Measurements from ENCODE around the gene TNP2.
A peak's percentile ranks its signal among the peaks of the same experiment; 100 is the strongest.

Gene TNP2

GRCh38 chr16:11231367-11231970 is 37.7 kb downstream of the TNP2 start:
- no peak overlapping the region for H3K9ac ChIP-seq
- no peak for TF ChIP-seq CTCF (conservative IDR thresholded peaks at IDR 0.05; ENCODE audit: low read depth, low read length)
- H3K27ac ChIP-seq = no peak overlapping the region
- H3K4me2 ChIP-seq = no peak overlapping the region
- no peak overlapping the region for H3K4me3 ChIP-seq (IDR thresholded peaks at IDR 0.05; ENCODE audit: insufficient read depth, low read depth, low read length)
- H3K4me1 ChIP-seq (ENCODE audit: low read depth, poor library complexity, severe bottlenecking) = peaks cover 6% of the 10 kb centered on the region
- H2AFZ ChIP-seq (ENCODE audit: low read depth) = no peak overlapping the region
- no peaks in the 10 kb centered on the region for H3K36me3 ChIP-seq (ENCODE audit: insufficient read depth)
- no peaks in the 10 kb centered on the region for H3K79me2 ChIP-seq (ENCODE audit: insufficient read depth, low read depth)
- no peaks in the 10 kb centered on the region for H4K20me1 ChIP-seq (ENCODE audit: insufficient read depth)
- no peaks in the 10 kb centered on the region for H3K27me3 ChIP-seq (ENCODE audit: insufficient read depth, low read depth)

- Histone ChIP-seq H3K4me3 (IDR thresholded peaks at IDR 0.05; ENCODE audit: insufficient read depth, low read depth, low read length) (no peak overlapping the region), H3K9ac (no peak overlapping the region), H3K27me3 (ENCODE audit: insufficient read depth, low read depth) (no peaks in the 10 kb centered on the region; the same call in 1 of the 2 replicates), H4K20me1 (ENCODE audit: insufficient read depth) (no peaks in the 10 kb centered on the region), H2AFZ (ENCODE audit: low read depth) (no peak overlapping the region), H3K27ac (no peak overlapping the region), H3K4me2 (no peak overlapping the region), H3K4me1 (ENCODE audit: low read depth, poor library complexity, severe bottlenecking) (peaks cover 18% of the 10 kb centered on the region), H3K36me3 (ENCODE audit: insufficient read depth) (no peaks in the 10 kb centered on the region), H3K79me2 (ENCODE audit: insufficient read depth, low read depth) (no peaks in the 10 kb centered on the region)
- TF ChIP-seq CTCF (conservative IDR thresholded peaks at IDR 0.05; ENCODE audit: low read depth, low read length) = no peak
Measured at GRCh38 chr16:11229906-11230305, 39.2 kb downstream of the TNP2 start.

GRCh38 chr16:11229432-11229831 is 39.7 kb downstream of the TNP2 start:
- Histone ChIP-seq H3K4me1 (ENCODE audit: low read depth, poor library complexity, severe bottlenecking) (peaks cover 22% of the 10 kb centered on the region), H3K9ac (no peak overlapping the region), H3K79me2 (ENCODE audit: insufficient read depth, low read depth) (no peaks in the 10 kb centered on the region), H3K4me2 (no peak overlapping the region), H3K27me3 (ENCODE audit: insufficient read depth, low read depth) (no peaks in the 10 kb centered on the region; the same call in 1 of the 2 replicates), H3K27ac (no peak overlapping the region), H4K20me1 (ENCODE audit: insufficient read depth) (no peaks in the 10 kb centered on the region), H3K4me3 (IDR thresholded peaks at IDR 0.05; ENCODE audit: insufficient read depth, low read depth, low read length) (no peak overlapping the region), H2AFZ (ENCODE audit: low read depth) (no peak overlapping the region), H3K36me3 (ENCODE audit: insufficient read depth) (no peaks in the 10 kb centered on the region)
- no peak for TF ChIP-seq CTCF (conservative IDR thresholded peaks at IDR 0.05; ENCODE audit: low read depth, low read length)

GRCh38 chr16:11225677-11226549 is 43.2 kb downstream of the TNP2 start:
- Histone ChIP-seq H3K4me2 (peak overlapping the region; percentile 93), H3K36me3 (ENCODE audit: insufficient read depth) (no peaks in the 10 kb centered on the region), H3K27me3 (ENCODE audit: insufficient read depth, low read depth) (no peaks in the 10 kb centered on the region; the same call in 1 of the 2 replicates), H4K20me1 (ENCODE audit: insufficient read depth) (no peaks in the 10 kb centered on the region), H3K27ac (no peak overlapping the region), H3K4me1 (ENCODE audit: low read depth, poor library complexity, severe bottlenecking) (peaks cover 19% of the 10 kb centered on the region), H3K4me3 (IDR thresholded peaks at IDR 0.05; ENCODE audit: insufficient read depth, low read depth, low read length) (no peak overlapping the region), H3K9ac (no peak overlapping the region), H2AFZ (ENCODE audit: low read depth) (peak overlapping the region; percentile 54), H3K79me2 (ENCODE audit: insufficient read depth, low read depth) (no peaks in the 10 kb centered on the region)
- no peak for TF ChIP-seq CTCF (conservative IDR thresholded peaks at IDR 0.05; ENCODE audit: low read depth, low read length)

All from KMS-11 (cell line).